ENCODE measurements around the gene FGF19. TPM values are rescaled to one million over a fixed set of nuclear protein-coding genes. Genes with fewer than 3 reads are reported as not detected.

FGF19 gene, protein sequence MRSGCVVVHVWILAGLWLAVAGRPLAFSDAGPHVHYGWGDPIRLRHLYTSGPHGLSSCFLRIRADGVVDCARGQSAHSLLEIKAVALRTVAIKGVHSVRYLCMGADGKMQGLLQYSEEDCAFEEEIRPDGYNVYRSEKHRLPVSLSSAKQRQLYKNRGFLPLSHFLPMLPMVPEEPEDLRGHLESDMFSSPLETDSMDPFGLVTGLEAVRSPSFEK
- total RNA-seq (2014; rRNA removed; shearing (Covaris generic)) = 0.12 and 0.17 TPM in 2 replicates
- 0.08 TPM in 1 of 2 replicates, not detected in the other for polyA plus RNA-seq (2014; cell fraction: nucleus; rRNA removed)

DNA sequence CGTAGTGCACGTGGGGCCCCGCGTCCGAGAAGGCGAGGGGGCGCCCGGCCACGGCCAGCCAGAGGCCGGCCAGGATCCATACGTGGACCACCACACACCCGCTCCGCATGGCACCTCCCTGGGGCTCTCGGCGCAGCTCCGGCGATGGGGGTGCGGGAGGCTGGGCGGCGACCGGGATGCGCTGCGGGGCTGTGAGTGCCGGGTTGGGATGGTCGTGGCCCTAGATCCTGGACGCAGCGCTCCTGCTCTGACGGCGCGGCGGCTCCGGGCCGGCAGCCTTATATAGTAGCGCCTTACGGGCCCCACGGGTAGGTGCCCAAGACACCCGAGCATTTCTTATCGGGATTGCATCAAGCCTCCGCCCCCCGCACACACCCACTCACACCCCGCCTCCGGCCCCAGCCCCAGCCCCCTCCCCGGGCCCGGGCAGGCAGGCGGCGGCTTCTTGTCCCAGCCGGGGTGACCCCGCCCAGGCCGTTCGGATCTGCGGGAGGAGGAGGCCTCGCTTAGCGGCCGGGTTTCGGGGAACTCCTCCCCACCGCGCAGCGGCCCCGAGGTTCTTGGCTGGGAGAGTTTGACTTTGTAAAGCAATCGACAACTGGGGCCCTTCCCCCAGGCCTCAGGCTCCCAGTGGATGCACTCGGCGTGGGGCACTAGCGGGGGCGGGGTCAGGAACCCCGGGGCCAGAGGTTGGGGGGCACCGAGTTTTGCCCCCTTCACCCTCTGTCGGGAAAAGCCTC lies at the start of gene FGF19:
TSS of gene FGF19 (minus strand) at position 255 of the 740 bp plus-strand sequence. CDS start at position 109, 146 bp downstream.
- DNase-seq (ENCODE audit: extremely low read depth, low read depth) = no peak

DNA sequence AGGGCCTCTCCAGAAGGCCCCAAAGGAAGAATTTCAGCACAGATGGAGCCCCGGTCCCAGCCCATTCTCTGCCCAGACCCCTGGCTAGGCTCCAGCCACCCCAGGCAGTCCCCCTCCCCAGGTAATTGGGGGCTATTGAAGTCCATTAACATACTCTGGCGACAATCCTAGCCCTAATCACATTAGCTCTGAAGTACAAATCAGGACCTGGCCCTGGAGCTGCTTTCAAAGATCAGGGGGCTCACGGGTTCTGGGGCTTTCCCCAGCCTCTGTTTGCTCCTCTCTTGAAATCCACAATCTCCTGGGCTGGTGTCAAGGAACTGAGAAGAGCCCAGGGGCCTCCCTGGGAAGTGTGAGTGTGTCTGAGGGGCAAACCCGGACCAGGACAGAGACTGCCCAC lies 49.1 kb upstream of the FGF19 start:
- no peak for DNase-seq (ENCODE audit: extremely low read depth, low read depth)

DNA sequence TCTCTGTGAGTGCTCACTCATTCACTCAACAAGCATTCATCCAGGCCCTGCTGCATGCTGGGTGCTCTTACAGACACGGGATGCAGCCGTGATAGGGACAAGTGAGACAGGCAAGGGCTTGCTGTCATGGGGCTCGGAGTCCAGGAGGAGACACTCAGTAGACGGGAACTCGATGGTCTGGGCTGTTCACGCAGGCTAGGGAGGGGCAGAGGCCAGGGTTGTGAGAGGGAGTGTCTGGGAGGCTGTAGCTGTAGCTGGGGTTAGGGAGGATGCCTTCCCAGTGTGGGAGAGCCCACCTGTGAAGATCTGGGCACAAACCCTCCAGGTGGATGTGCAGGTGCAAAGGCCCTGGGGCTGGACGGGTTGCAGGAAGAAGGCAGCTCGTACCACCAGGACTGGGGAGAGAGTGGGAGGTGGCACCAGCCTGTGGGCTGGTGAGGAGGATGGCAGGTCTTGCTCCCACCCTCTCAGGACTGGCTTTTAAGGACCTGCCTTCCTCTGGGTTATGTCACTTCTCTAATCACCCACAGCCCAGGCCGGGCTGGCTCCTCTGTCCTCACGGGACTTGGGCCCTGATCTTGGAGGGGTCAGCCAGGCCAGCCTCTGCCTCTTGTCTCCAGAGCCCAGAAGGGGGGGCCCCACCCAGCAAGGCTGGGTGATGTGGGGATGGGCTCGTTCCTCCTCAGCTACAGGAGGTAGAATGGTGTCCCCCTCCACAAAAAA lies 47.2 kb upstream of the FGF19 start:
- no peak for DNase-seq (ENCODE audit: extremely low read depth, low read depth)

DNA sequence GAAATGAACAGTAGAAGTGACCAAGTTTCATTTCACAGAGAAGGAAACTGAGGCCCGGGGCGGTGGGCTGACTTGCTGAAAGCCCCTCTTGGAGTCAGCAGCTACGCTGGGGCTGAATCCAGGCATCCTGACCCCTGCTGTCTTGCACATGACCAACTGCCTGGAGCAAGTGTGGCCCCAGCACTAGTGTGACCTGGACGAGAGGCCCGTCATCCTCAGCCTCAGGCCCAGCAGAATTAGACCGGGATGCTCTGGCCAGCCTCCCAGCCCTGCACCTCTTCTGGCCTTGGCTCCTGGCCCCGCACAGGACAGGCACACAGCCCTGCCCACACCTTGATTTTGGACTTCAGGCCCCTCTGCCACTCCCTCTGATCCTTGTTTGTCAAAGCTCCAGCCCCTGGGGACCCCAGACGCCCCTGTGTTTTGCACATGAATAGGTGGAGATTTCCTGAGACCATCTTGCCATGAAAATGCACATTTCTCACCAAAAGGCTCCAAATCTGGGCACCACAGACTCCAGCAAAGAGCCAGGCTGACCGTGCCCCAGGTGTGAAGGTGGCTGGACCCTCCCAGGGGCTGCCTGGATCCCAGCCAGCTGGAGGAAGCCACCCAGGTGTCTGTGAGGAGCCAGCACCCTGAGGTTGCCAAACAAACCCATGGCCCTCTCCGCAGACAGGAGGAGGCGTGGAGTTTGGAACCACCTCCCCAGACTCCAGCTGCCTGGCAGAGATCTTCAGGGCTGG lies 46.5 kb upstream of the FGF19 start:
- no peak for DNase-seq (ENCODE audit: extremely low read depth, low read depth)

GRCh38 chr11:69748637-69749036 lies 44.8 kb upstream of the FGF19 start:
- no peak for DNase-seq (ENCODE audit: extremely low read depth, low read depth)

GRCh38 chr11:69746752-69747742 lies 43.2 kb upstream of the FGF19 start:
- no peak for DNase-seq (ENCODE audit: extremely low read depth, low read depth)

GRCh38 chr11:69746140-69746539 lies 42.3 kb upstream of the FGF19 start:
- no peak for DNase-seq (ENCODE audit: extremely low read depth, low read depth)

DNA sequence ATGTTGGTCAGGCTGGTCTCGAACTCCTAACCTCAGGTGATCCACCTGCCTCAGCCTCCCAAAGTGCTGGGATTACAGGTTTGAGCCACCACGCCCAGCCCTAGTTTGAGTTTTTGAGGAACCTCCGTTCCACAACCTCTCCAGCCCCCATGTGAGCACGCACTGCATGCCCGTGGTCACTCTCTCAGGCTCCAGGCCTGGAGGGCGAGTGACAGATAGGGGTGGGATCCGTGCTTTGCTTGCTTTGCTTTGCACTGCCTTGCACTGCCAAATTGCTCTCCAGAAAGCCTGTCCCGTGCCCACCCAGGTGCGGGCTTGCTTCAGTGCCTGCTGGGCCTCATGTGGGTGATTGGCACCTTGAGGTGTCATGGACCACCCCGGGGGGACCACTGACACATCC lies 41.4 kb upstream of the FGF19 start:
- no peak for DNase-seq (ENCODE audit: extremely low read depth, low read depth)

GRCh38 chr11:69744435-69744834 lies 40.6 kb upstream of the FGF19 start:
- no peak for DNase-seq (ENCODE audit: extremely low read depth, low read depth)

- DNase-seq (ENCODE audit: extremely low read depth, low read depth) = no peak
These were observed 31.0 kb upstream of the FGF19 start for GRCh38 chr11:69734841-69735240.

GRCh38 chr11:69734367-69734766 lies 30.5 kb upstream of the FGF19 start:
- DNase-seq (ENCODE audit: extremely low read depth, low read depth) = no peak

GRCh38 chr11:69732910-69733309 lies 29.1 kb upstream of the FGF19 start:
- DNase-seq (ENCODE audit: extremely low read depth, low read depth) = no peak

GRCh38 chr11:69731110-69731509 lies 27.3 kb upstream of the FGF19 start:
- no peak for DNase-seq (ENCODE audit: extremely low read depth, low read depth)

- no peak for DNase-seq (ENCODE audit: extremely low read depth, low read depth)
These were observed 26.7 kb upstream of the FGF19 start for GRCh38 chr11:69730500-69730899.

- DNase-seq (ENCODE audit: extremely low read depth, low read depth) = no peak
These were observed 25.4 kb upstream of the FGF19 start for GRCh38 chr11:69729252-69729651.

- no peak for DNase-seq (ENCODE audit: extremely low read depth, low read depth)
These were observed 23.4 kb upstream of the FGF19 start for GRCh38 chr11:69727266-69727665.

DNA sequence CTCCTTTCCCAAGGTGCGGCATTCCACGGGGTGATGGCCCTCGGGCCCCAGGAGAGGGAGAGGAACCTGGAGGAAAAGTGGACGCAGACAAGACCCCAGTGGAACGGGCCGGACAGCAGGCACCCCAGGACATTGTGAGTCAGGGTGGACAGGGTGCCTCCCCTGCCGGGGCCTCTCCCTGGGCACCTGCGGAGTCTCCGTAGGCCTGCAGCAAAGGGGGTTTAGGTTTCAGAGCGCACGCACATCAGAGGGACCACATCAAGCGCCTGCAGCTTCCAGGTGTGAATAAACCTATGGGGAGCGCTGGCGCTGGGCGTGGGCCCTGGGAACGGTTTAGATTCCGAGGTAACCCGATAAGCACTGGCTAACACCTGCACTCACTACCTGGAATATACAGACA lies 22.7 kb upstream of the FGF19 start:
- no peak for DNase-seq (ENCODE audit: extremely low read depth, low read depth)

DNA sequence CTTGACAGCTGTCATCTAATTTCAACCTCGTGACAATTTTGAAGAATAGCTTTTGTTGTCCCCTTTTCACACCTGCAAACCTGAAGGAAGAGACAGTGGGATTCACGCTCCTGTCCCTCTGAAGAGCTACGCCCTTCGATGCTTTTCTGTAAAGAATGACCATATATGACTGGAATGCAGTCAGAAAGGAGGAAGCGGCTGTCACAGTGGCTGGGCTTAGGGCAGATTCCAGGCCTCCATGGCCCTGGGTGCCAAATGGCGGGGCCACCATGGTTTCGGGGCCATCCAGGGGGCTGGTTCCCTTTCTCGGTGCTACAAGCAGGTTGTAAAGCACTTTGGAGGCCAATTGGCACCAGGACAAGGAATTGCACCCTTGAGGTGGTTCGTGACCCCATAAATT lies 22.2 kb upstream of the FGF19 start:
- DNase-seq (ENCODE audit: extremely low read depth, low read depth) = no peak

DNA sequence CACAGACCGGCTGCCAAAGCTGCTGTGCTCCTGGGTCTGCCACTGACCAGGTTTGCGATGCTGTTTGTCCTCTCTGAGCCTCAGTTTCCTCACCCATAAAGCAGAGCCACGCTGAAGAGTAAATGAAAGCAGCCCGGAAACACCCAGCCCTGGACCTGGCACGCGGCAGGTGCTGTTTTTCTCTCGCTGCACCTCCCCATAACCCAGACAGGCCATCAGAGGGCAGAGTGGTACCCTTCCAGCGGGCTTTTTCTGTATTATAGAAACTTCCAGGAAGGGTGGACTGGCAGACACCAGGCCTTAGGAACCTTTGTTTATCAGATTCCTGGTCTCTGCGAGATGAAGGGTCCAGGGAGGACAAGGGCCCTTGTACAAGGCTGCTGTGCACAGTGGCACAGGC lies 17.9 kb upstream of the FGF19 start:
- DNase-seq (ENCODE audit: extremely low read depth, low read depth) = no peak

DNA sequence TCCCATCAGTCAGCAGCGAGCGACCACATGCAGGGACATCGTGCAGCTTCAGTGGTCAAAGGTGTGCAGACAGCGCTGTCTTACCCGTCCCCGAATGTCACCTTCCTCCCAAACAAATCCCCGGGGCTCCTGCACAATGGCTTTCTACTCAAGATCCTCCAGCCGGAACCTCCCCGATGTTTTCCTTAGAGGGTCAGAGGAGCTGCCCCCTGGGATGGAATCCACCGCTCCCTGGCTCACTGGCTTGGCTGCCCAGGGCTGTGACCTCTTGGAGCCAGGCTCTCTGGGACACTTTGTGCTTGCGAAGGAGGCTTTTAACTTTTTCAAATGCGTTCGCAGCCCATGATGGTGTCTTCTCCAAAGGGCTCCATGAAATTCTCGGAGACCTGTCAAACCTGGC lies 17.3 kb upstream of the FGF19 start:
- DNase-seq (ENCODE audit: extremely low read depth, low read depth) = no peak
